HepG2 (cell line): ENCODE results near the gene SAMD8. TPM values are rescaled to one million over a fixed set of nuclear protein-coding genes. Genes with fewer than 3 reads are reported as not detected.

Experiments used
- CREM ChIP-seq, 2 experiments: sonication (generic) in 1 of 2; formaldehyde crosslinking in 1 of 2; IDR thresholded peaks; 2 replicates each; pipeline versions ENCODE4 v1.4.0 to v1.6.1; 2016 to 2020; ENCODE audit warnings: antibody characterized with exemption in 1 of 2, mild to moderate bottlenecking in 1 of 2, missing genetic modification reagents in 1 of 2
- ELF1 ChIP-seq: sonication (generic); formaldehyde crosslinking; IDR thresholded peaks from 2 replicates; pipeline ENCODE4 v1.4.0; 2020; ENCODE audit warnings: missing genetic modification reagents
- ELF3 ChIP-seq: IDR thresholded peaks from 2 replicates; pipeline ENCODE4 v1.6.1; 2016; ENCODE audit warnings: missing genetic modification reagents, missing compliant biosample characterization
- EZH2 ChIP-seq: conservative IDR thresholded peaks from 2 replicates; pipeline ENCODE4 v1.6.1; 2012; ENCODE audit warnings: mild to moderate bottlenecking, low read depth, low read length, moderate library complexity
- HOXA7 ChIP-seq: sonication (generic); formaldehyde crosslinking; IDR thresholded peaks from 2 replicates; pipeline ENCODE4 v1.8.1; 2022; ENCODE audit warnings: mild to moderate bottlenecking, missing genetic modification reagents, moderate library complexity
- KDM3A ChIP-seq: IDR thresholded peaks from 2 replicates; pipeline ENCODE4 v1.6.1; 2018; ENCODE audit warnings: low read depth, missing compliant biosample characterization
- MAFG ChIP-seq: sonication (generic); formaldehyde crosslinking; IDR thresholded peaks from 2 replicates; pipeline ENCODE4 v1.5.1; 2020; ENCODE audit warnings: mild to moderate bottlenecking, missing genetic modification reagents
- MAFK ChIP-seq, 2 experiments: IDR thresholded peaks in 1 of 2; conservative IDR thresholded peaks in 1 of 2; 2 replicates each; pipeline ENCODE4 v1.6.1; 2011; ENCODE audit warnings: improper control_type of control experiment in 2 of 2, low read length in 2 of 2
- MBD4 ChIP-seq: IDR thresholded peaks from 2 replicates; pipeline ENCODE4 v1.6.1; 2012; ENCODE audit warnings: low read length, inconsistent platforms, borderline replicate concordance
- MED13 ChIP-seq: sonication (generic); formaldehyde crosslinking; IDR thresholded peaks from 2 replicates; pipeline ENCODE4 v1.5.0; 2020; ENCODE audit warnings: missing genetic modification reagents
- MED8 ChIP-seq: sonication (generic); formaldehyde crosslinking; IDR thresholded peaks from 2 replicates; pipeline ENCODE4 v1.8.1; 2023; ENCODE audit warnings: mild to moderate bottlenecking, missing genetic modification reagents; ENCODE audit not compliant: insufficient replicate concordance
- NFE2L1 ChIP-seq: sonication (generic); formaldehyde crosslinking; IDR thresholded peaks from 2 replicates; pipeline ENCODE4 v1.4.0; 2020; ENCODE audit warnings: missing genetic modification reagents, mild to moderate bottlenecking, borderline replicate concordance
- PLRG1 ChIP-seq: fragments of 450-650 bp; conservative IDR thresholded peaks from 2 replicates; pipeline ENCODE4 v1.6.1; 2016
- SATB2 ChIP-seq: sonication (generic); formaldehyde crosslinking; IDR thresholded peaks from 2 replicates; pipeline ENCODE4 v1.5.0; 2020; ENCODE audit warnings: missing genetic modification reagents
- SPEN ChIP-seq: sonication (generic); formaldehyde crosslinking; IDR thresholded peaks from 2 replicates; pipeline ENCODE4 v1.5.1; 2020; ENCODE audit warnings: low read depth, mild to moderate bottlenecking, missing genetic modification reagents
- SRY ChIP-seq: sonication (generic); formaldehyde crosslinking; IDR thresholded peaks from 2 replicates; pipeline ENCODE4 v1.8.0; 2022; ENCODE audit warnings: mild to moderate bottlenecking, missing genetic modification reagents
- SYNCRIP ChIP-seq: fragments of 200-400 bp; formaldehyde crosslinking; IDR thresholded peaks from 2 replicates; pipeline ENCODE4 v1.6.1; 2018; ENCODE audit warnings: mild to moderate bottlenecking, low read depth, low read length; ENCODE audit not compliant: insufficient read depth
- ZFP36L2 ChIP-seq: sonication (generic); formaldehyde crosslinking; IDR thresholded peaks from 2 replicates; pipeline ENCODE4 v1.4.0; 2020; ENCODE audit warnings: missing genetic modification reagents
- ZFP90 ChIP-seq: sonication (generic); formaldehyde crosslinking; IDR thresholded peaks from 2 replicates; pipeline ENCODE4 v1.8.0; 2022; ENCODE audit warnings: missing genetic modification reagents, mild to moderate bottlenecking, inconsistent platforms, borderline replicate concordance
- ZNF552 ChIP-seq: sonication (generic); formaldehyde crosslinking; IDR thresholded peaks from 2 replicates; pipeline ENCODE4 v1.9.0; 2022; ENCODE audit warnings: missing genetic modification reagents, mild to moderate bottlenecking, borderline replicate concordance
- ZNF772 ChIP-seq: sonication (generic); formaldehyde crosslinking; IDR thresholded peaks from 2 replicates; pipeline ENCODE4 v1.5.0; 2020; ENCODE audit warnings: mild to moderate bottlenecking, missing genetic modification reagents
- polyA plus RNA-seq, 8 experiments: library from polyadenylated mRNA; depleted of rRNA in 3 of 8; stranded (reverse) in 7 of 8; unstranded in 1 of 8; fragments of >200 nt; fragmentation: Illumina TruSeq in 4 of 8; extraction: Trizol in 4 of 8; gene quantifications; 2 replicates each; pipeline versions ENCODE4 v1.2.1 to v1.2.3, GENCODE V29; 2011 to 2016; ENCODE audit warnings: low read depth in 4 of 8, missing spikeins in 1 of 8, mixed read lengths in 1 of 8; ENCODE audit not compliant: insufficient read depth in 1 of 8
- total RNA-seq, 5 experiments: library from RNA; depleted of rRNA; stranded (reverse); fragments of >200 nt; fragmentation: Illumina TruSeq; extraction: Trizol; gene quantifications; 2 replicates each; pipeline ENCODE4 v1.2.3, GENCODE V29; 2016; ENCODE audit warnings: low read depth in 1 of 5
- TF ChIP-seq, protein P1 (sequence below): sonication (generic); formaldehyde crosslinking; IDR thresholded peaks from 2 replicates; pipeline ENCODE4 v1.4.0; 2020; ENCODE audit warnings: missing genetic modification reagents, low read depth, mild to moderate bottlenecking, borderline replicate concordance
- TF ChIP-seq, protein P2 (sequence below): sonication (generic); formaldehyde crosslinking; IDR thresholded peaks from 2 replicates; pipeline ENCODE4 v1.8.0; 2022; ENCODE audit warnings: missing genetic modification reagents, mild to moderate bottlenecking, borderline replicate concordance
- TF ChIP-seq, protein P3 (sequence below): sonication (generic); formaldehyde crosslinking; IDR thresholded peaks from 2 replicates; pipeline ENCODE4 v1.9.0; 2021; ENCODE audit warnings: missing genetic modification reagents, mild to moderate bottlenecking, borderline replicate concordance
- TF ChIP-seq, protein P4 (sequence below): sonication (generic); formaldehyde crosslinking; IDR thresholded peaks from 2 replicates; pipeline ENCODE4 v1.8.0; 2022; ENCODE audit warnings: missing genetic modification reagents, low read depth, mild to moderate bottlenecking, borderline replicate concordance
- TF ChIP-seq, protein P5 (sequence below): sonication (generic); formaldehyde crosslinking; IDR thresholded peaks from 2 replicates; pipeline ENCODE4 v1.4.0; 2020; ENCODE audit warnings: missing genetic modification reagents

SAMD8 gene
- total and polyA plus RNA-seq, 2 of the 13 experiments (the other 11 are each of a cell fraction or from before 2014, with no cell fraction given): 10.4 to 13.2 TPM

DNA sequence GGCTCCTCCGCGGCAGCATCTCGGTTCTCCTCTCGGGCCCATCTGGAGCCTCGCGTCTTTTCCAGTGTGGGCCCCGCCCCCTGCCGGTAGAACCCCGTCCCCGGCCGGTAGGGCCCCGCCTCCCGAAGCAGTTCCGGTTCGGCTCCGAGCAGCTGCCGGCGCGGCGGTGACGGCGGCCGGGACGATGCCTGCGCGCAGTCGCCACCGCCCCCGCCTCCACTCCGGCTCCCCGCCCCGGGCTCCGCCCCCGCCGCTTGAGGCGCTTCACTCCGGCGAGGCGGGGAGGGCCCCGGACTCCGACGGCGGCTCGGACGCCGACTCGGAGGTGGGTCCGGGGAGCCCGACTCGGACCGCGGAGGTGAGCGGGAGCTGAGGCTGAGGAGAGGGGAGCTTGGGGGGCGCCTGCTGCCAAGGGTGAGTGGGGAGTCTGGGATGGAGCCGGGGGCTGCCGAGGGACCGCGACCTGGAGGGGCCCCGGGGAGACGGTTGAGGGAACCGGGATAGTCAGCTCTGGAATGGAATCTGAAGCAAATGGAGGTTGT, at the start of gene SAMD8 (continued):
- TF ChIP-seq NFE2L1 (CRISPR knock-in tag) (no peak), ZFP90 (CRISPR knock-in tag) (no peak), ELF1 (CRISPR knock-in tag) (peak; percentile 73), ZNF772 (CRISPR knock-in tag) (peak; percentile 34; the same call in 1 of the 2 replicates), SYNCRIP (no peak), PLRG1 (no peak), ZFP36L2 (CRISPR knock-in tag) (no peak), MED13 (CRISPR knock-in tag) (no peak), SPEN (peak; percentile 54; the same call in 1 of the 2 replicates), SATB2 (CRISPR knock-in tag) (no peak), ZNF552 (CRISPR knock-in tag) (no peak), MED8 (no peak), EZH2 (no peak), HOXA7 (no peak), MBD4 (no peak), ELF3 (CRISPR knock-in tag) (no peak; the same call in 1 of the 2 replicates), KDM3A (CRISPR knock-in tag) (no peak), SRY (peak; percentile 49; the same call in 1 of the 2 replicates), MAFK (conservative IDR thresholded peaks at IDR 0.05 in 1 of 2, IDR thresholded peaks at IDR 0.05 in 1 of 2; ENCODE audit: low read length in 2 of 2) (no peak), MAFG (CRISPR knock-in tag) (no peak), CREM (IDR thresholded peaks at IDR 0.05) (no peak), CREM (CRISPR knock-in tag; IDR thresholded peaks at IDR 0.05) (no peak)
- TF ChIP-seq, protein P1, sequence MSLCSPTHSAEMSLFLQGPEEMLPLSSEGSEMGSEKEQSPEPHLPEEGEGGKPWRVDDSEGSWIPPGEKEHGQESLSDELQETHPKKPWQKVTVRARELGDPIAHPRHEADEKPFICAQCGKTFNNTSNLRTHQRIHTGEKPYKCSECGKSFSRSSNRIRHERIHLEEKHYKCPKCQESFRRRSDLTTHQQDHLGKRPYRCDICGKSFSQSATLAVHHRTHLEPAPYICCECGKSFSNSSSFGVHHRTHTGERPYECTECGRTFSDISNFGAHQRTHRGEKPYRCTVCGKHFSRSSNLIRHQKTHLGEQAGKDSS (CRISPR knock-in tag): 0 out of 2 replicates have a peak, but pooled peaks have one; percentile 65
- TF ChIP-seq, protein P2, sequence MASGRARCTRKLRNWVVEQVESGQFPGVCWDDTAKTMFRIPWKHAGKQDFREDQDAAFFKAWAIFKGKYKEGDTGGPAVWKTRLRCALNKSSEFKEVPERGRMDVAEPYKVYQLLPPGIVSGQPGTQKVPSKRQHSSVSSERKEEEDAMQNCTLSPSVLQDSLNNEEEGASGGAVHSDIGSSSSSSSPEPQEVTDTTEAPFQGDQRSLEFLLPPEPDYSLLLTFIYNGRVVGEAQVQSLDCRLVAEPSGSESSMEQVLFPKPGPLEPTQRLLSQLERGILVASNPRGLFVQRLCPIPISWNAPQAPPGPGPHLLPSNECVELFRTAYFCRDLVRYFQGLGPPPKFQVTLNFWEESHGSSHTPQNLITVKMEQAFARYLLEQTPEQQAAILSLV (CRISPR knock-in tag): peak; percentile 47; the same call in 1 of the 2 replicates
- TF ChIP-seq, protein P3, sequence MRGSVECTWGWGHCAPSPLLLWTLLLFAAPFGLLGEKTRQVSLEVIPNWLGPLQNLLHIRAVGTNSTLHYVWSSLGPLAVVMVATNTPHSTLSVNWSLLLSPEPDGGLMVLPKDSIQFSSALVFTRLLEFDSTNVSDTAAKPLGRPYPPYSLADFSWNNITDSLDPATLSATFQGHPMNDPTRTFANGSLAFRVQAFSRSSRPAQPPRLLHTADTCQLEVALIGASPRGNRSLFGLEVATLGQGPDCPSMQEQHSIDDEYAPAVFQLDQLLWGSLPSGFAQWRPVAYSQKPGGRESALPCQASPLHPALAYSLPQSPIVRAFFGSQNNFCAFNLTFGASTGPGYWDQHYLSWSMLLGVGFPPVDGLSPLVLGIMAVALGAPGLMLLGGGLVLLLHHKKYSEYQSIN (CRISPR knock-in tag): no peak
- TF ChIP-seq, protein P4, sequence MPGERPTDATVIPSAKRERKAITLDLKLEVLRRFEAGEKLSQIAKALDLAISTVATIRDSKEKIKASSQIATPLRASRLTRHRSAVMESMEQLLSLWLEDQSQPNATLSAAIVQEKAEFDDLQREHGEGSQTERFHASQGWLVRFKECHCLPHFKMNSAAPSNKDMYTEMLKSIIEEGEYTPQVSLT (CRISPR knock-in tag): no peak
- TF ChIP-seq, protein P5, sequence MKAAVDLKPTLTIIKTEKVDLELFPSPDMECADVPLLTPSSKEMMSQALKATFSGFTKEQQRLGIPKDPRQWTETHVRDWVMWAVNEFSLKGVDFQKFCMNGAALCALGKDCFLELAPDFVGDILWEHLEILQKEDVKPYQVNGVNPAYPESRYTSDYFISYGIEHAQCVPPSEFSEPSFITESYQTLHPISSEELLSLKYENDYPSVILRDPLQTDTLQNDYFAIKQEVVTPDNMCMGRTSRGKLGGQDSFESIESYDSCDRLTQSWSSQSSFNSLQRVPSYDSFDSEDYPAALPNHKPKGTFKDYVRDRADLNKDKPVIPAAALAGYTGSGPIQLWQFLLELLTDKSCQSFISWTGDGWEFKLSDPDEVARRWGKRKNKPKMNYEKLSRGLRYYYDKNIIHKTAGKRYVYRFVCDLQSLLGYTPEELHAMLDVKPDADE (CRISPR knock-in tag): no peak
